Measurements from ENCODE around the gene PIK3C2G.

Gene PIK3C2G

GRCh38 chr12:18281941-18282340 is 20.6 kb downstream of the PIK3C2G start:
- DNase-seq = no peak

DNA sequence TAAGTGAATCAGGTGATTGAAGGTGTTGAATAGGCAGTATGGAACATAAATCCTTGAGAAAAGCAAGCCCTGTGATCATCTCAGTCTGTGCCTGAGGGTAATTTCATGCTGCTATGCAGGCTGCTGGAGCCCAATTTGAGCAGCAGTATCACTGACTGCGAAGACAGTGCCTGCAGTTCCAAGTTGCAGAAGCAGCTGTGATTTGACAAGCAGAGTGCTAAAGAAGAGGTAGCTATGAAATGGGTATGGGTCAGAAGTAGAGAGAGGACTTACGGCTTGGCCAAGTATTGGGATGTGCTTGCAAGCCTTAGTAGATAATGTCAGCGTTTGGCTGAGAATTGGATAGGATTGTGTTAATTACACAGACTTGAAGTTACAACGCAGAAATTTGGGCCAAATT is 22.5 kb downstream of the PIK3C2G start:
- DNase-seq = no peak

DNA sequence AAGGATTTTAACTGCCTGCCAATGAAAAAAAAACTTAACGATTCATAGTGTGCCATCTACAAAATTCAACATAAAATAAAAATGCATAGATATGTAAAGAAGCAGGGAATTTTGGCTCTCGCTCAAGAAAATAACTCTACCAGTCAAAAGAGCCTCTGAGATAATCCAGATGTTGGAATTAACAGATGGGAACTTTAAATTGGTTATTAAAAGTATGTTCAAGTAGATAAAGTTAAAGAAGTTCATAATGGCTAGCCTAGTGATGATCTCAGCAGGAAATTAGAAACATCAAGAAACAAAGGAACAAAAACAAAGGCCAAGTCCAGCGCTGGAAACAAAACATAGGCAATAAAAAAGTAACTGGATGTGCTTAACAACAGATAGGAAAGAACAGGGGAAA is 23.1 kb downstream of the PIK3C2G start:
- DNase-seq = no peak

GRCh38 chr12:18285161-18285560 is 23.8 kb downstream of the PIK3C2G start:
- no peak for DNase-seq

DNA sequence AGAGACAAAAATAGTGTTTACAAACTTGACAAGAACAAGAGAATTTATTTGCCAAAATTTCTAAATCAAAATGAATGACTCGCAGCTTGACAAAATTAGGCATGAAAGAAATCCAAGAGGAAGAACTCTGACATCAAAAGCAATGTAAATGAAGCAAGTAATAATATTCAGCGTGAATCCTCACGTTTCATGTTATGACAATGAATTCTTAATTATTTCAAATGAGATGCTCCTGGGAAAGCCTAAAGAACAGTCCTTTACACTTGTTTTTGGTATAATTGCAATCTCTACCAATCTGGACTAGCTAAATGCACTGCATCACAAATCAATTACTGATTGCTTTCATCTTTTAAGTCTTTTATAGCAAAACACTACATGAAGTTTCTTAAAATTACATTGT is 29.1 kb downstream of the PIK3C2G start:
- no peak for DNase-seq

GRCh38 chr12:18294889-18295288 is 33.6 kb downstream of the PIK3C2G start:
- no peak for DNase-seq

DNA sequence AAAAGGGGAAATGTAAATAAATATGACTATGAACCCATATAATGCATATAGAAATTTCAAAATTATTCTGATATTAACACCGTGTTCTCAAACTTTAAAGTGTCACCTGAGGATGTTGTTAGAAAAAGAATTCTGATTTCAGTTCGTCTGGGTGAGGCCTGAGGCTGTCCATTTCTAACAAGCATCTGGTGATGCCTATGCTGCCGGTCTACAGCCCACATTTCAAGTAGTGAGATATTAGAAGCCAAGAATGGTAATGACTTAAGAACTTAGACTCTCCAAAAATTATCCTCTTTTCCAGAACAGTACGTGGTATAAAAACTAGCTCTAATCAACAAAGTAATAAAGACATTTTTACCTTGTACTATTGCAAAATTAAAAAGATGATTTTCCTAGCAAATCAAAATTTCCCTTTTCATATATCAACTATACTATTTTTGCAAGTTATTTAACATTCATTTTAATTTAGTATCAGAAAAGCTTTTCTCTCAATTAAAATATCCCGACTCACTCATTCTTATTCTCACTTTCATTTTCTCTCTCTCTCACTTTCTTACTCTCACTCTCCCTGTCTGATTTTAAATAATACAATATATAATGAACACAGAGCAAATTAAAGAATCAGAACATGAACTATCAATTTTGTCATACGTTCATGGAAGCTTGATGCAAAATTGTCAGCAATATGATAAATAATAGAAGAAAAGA is 35.0 kb downstream of the PIK3C2G start:
- DNase-seq = no peak

DNA sequence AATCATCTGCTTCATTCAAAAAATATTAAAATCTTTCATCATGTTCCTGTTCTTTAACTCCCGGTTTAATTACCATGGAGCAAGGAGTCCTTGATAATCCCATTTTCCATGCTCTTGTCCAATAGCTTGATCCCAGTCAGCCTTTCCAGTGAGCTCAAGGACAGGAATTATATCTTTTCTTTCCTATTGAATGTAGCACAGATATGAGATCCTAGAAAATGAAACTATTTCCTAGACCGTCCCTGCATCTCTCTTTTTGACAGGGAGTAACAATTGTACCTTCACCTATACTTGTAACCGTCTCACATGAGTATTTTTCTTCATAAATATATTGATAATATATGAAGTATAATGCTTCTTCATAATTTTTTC is 35.6 kb downstream of the PIK3C2G start:
- DNase-seq = no peak

GRCh38 chr12:18297902-18298301 is 36.6 kb downstream of the PIK3C2G start:
- DNase-seq = no peak

DNA sequence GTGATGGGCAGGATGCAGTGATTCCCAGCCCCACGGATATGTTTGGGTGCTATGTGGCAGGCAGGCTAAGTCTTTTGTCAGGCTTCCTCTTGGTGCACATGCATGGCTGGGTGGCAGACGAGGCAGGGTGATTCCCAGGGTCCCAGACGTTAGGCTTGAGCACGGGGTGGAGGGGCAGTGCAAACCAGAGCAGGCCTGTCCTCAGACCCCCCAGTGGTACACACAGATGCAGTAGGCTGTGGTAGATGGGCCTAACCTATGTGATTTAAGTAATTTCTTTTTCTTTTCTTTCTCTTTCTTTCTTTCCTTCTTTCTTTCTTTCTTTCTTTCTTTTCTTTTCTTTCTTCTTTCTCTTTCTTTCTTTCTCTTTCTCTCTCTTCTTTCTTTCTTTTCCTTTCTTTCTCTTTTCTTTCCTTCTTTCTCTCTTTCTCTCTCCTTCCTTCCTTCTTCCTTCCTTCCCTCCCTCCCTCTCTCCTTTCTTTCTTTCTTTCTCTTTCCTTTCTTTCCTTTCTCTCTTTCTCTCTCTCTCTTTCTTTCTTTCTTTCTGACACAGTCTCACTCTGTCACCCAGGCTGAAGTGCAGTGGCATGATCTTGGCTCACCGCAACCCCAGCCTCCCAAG is 41.6 kb downstream of the PIK3C2G start:
- no peak for DNase-seq

- no peak for DNase-seq
Observed at GRCh38 chr12:18304609-18305008, 43.3 kb downstream of the PIK3C2G start.

GRCh38 chr12:18306311-18306710 is 45.0 kb downstream of the PIK3C2G start:
- DNase-seq = no peak

DNA sequence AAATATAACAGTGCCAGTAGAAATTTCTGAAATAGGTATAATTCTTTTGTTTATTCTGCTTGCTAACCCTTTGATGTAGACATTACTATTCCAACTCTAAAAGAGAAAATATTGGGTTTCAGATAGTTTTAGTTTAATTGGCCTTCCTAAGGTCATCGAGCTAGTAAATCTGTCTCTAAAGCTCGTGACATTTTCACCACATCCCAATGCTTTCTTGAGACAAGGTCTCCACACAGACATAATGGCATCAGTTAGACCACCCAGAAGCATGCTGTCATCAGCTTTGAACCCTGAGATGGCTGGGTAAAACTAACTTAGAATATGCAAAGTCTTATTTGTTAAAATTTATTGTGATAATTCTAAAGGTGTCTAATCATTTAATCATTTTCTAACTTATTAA is 52.0 kb downstream of the PIK3C2G start:
- no peak for DNase-seq

- DNase-seq = no peak
Observed at GRCh38 chr12:18320036-18320617, 58.8 kb downstream of the PIK3C2G start.

DNA sequence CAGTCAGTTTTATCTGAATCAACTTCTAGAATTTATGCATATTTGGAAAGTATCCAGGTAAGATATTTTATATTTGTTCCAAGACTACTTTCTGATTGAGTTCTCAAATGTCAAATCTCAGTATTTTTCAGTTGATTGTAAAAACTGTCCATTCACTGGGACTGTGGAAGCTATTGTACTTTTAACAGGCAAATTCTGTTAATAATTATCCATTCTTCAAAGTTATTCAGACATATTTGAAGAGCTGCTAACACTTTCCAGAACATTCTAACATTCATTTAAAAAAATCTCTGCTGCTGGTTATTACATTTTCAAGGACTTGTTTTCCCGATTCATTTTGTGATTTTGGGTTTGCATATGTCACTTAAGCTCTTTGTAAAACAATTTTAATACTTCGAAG is 59.7 kb downstream of the PIK3C2G start:
- DNase-seq = no peak

DNA sequence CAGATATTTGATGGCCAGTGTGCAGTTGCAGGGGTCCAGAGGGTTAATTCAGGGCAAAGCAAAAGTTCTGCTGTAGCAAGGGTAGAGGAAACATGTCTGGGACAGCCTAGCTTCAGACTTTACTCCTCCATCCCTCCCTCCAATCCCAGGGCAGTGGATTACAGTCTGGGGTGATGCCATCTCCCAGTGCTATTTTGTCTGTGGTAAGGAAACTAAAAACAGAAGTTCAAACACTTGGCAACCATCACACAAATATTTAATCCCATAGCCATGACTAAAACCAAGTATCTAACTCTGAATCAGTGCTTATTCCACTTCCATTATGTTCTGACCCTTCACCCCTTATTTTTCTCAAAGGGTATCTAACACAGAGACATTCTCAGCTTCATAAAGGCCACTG is 61.8 kb downstream of the PIK3C2G start:
- no peak for DNase-seq

DNA sequence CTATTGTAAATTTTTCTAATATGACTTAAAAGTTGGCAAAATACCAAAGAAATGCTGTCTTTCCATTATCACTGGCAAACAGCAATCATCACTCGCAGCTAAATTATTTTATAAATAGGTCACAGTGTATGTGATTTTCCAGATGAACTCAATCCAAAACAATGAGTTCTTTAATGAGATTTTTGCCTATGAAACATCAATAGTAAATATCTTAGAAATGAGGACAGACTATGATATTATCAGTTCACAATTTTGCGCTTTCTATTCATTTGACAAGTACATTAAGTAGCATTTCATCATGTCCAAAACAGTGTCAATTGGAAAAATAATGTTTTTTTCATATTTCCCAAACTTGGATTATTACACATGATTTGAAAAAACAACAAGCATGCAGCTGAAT is 65.7 kb downstream of the PIK3C2G start:
- DNase-seq = no peak

- DNase-seq = no peak
Observed at GRCh38 chr12:18332173-18332572, 70.9 kb downstream of the PIK3C2G start.

GRCh38 chr12:18339633-18340032 is 78.3 kb downstream of the PIK3C2G start:
- DNase-seq = no peak

DNA sequence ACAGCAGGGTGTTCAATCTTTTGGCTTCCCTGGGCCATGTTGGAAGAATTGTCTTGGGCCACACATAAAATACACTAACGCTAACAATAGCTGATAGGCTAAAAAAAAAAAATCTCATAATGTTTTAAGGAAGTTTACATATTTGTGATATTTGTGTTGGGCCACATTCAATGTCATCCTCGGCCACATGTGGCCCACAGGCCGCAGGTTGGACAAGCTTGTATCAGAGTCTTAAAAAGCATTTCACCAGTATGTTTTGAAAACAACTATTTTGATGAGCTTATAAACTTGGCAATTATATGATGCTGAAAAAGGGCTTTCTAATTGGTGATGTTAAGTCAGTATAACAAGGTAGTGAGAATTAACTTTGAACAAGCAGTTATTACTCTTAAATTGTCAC is 78.9 kb downstream of the PIK3C2G start:
- no peak for DNase-seq

- DNase-seq = no peak
Observed at GRCh38 chr12:18340786-18341185, 79.5 kb downstream of the PIK3C2G start.

DNA sequence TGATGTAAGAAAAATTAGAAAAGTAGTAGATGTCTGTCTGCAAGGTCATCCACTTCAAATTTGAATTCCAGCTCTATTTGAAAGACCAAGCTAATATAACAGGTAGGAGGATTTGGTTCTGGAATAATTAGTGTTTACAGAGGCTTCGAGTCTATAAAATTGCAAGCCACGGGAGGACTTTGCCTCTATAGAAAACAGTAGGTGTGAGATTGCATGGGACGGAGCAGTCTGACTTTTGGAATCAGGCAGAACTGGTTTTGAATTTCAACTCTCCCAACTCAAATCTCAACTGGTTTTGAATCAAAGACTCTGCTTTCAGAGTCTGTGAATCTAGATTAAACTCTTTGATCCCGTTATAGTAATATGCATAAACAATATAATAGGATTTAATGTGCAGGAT is 82.4 kb downstream of the PIK3C2G start:
- no peak for DNase-seq

- no peak for DNase-seq
Observed at GRCh38 chr12:18345021-18345735, 83.9 kb downstream of the PIK3C2G start.

- DNase-seq = no peak
Observed at GRCh38 chr12:18352312-18352711, 91.0 kb downstream of the PIK3C2G start.

Data from activated T-cell treated with anti-CD3 and anti-CD28 coated beads, Interleukin-2, amount 50 U/mL, for 48 hours (primary cell).